ENCODE data around the gene XPNPEP2.

The XPNPEP2 gene

DNA sequence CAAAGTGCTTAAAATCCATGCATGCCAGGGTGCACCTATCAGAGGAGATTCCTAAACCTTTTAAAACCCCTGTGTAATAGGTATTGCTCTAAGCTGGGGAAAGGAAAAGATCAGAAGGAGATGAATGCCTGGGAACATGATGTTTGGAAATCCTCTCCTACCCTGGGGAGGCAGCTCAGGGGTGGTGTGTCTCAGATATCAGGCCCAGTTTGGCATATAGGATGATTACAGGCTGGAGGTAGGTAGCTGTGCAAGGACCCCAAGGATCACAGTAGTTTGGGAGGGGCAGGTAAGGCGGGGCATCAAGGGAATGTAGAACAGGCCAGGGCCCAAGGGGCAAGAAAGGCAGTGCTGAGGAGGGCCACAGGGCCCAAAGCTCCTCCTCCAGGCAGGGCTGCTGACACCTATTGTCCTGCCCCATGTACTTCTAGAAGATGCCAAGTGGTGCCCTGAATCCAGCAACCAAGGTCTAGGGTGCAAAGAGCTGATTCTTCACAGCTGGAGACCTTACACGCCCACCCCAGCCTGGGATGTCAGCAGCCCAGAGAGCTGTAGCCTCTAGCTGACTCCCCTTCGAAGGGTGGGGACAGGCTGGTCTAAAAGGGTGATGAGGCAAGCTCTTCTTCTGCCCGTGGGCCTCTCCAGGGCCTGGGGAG is 58.6 kb downstream of the XPNPEP2 start:
- DNase-seq (ENCODE audit: insufficient read length, low spot score) (no peak), FAIRE-seq (peak; percentile 80)
- TF ChIP-seq TAF1 (IDR thresholded peaks at IDR 0.05; ENCODE audit: low read depth, low read length), result no peak
- TF ChIP-seq POLR2AphosphoS5 (IDR thresholded peaks at IDR 0.05; ENCODE audit: low read depth, low read length), result peak; percentile 82; the same call in 1 of the 2 replicates

DNA sequence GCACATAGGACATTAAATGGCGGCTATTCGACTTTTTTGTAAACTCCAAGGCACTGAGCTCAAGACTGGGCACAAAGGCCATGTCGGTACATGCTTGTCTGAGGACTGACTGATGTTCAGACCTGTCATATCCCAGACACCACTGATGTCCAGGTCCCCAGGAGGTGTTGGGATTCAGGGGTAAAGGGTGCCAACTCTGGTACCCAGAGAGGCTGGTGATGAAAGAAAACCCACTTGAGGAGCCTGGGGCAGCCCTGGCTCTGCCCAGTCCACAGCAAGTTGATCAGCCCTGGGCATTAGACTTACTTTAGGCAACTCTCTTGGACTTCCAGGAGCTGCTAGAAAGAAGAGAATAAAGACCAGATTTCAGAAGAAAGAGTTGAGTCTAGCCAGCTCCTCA is 59.7 kb downstream of the XPNPEP2 start:
- FAIRE-seq, result no peak
- TF ChIP-seq PAX5 (IDR thresholded peaks at IDR 0.05; ENCODE audit: insufficient read depth, low read length, severe bottlenecking), result no peak
- no peak; the same call in 1 of the 2 replicates for TF ChIP-seq POLR2A (IDR thresholded peaks at IDR 0.05; ENCODE audit: low read depth, low read length)
- TF ChIP-seq TAF1 (IDR thresholded peaks at IDR 0.05; ENCODE audit: low read depth, low read length), result no peak
- TF ChIP-seq POU2F2 (IDR thresholded peaks at IDR 0.05; ENCODE audit: low read depth, low read length), result no peak
- no peak for TF ChIP-seq POLR2AphosphoS5 (IDR thresholded peaks at IDR 0.05; ENCODE audit: low read depth, low read length)
- TF ChIP-seq SPI1 (IDR thresholded peaks at IDR 0.05; ENCODE audit: low read depth, low read length), result no peak
- no peak for DNase-seq (ENCODE audit: insufficient read length, low spot score)

DNA sequence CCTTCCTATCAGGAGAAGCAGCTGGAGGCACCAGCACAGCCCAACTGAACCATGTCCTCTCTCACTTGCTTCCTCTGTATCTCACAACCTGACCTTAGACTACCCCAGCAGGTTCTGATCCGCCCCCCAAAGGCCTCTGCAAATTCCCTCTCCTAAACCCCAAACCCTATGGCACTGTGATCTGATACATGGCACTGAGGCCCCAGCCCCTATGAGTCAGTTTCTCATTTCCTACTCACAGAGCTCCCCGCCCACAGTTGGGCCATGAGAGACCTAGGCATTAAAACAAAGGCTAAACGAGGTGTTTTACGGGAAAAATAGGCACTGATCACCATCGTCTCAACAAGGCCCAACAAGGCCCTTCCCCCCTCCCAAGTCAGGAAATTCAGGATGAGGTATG is 60.1 kb downstream of the XPNPEP2 start:
- TF ChIP-seq SPI1 (IDR thresholded peaks at IDR 0.05; ENCODE audit: low read depth, low read length), result no peak
- TF ChIP-seq POLR2A (IDR thresholded peaks at IDR 0.05; ENCODE audit: low read depth, low read length), result no peak; the same call in 1 of the 2 replicates
- TF ChIP-seq POU2F2 (IDR thresholded peaks at IDR 0.05; ENCODE audit: low read depth, low read length), result no peak
- FAIRE-seq, result no peak
- DNase-seq (ENCODE audit: insufficient read length, low spot score), result no peak

DNA sequence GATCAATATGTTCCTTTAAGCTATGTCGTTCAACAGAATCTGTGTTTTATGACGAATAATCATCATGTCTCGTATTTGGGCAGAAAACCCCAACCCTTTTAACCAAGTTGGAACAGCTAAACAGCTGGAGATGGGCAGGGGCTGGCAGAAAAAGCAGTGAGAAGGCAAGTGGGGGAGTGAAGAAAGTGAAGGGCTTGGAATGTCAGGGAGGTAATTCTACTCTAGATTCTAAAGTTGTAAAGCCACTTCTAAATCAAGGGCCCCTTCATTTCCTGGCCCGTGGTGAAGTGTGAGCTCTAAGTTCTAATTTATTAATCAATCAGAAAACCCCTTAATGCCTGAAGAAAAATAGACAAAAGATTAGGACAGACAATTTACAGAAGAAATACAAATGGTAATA is 61.4 kb downstream of the XPNPEP2 start:
- TF ChIP-seq PAX5 (IDR thresholded peaks at IDR 0.05; ENCODE audit: insufficient read depth, low read length, severe bottlenecking) (no peak), TAF1 (IDR thresholded peaks at IDR 0.05; ENCODE audit: low read depth, low read length) (no peak), POLR2AphosphoS5 (IDR thresholded peaks at IDR 0.05; ENCODE audit: low read depth, low read length) (no peak), POLR2A (IDR thresholded peaks at IDR 0.05; ENCODE audit: low read depth, low read length) (no peak), POU2F2 (IDR thresholded peaks at IDR 0.05; ENCODE audit: low read depth, low read length) (no peak)
- no peak for FAIRE-seq
- no peak for DNase-seq (ENCODE audit: insufficient read length, low spot score)

DNA sequence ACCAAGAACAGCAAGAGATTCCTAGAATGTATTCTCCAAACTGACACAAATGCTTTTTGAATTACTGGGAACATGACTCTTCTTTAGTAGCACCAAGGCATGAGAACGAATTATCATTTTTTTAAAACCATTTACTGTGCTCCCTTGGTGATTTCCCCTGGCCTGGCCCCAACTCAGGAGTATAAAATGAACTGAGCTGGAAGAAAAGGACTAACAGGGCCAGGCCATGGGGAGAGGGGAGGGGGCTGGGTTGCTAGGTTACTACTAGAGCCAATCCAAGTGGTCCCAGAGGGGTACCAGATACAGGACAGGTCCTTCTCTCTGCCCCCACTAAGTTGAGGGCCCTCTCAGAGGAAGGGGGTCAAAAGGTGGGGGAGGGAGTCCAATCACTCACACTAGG is 64.1 kb downstream of the XPNPEP2 start:
- DNase-seq (ENCODE audit: insufficient read length, low spot score) (no peak), FAIRE-seq (no peak)
- TF ChIP-seq POLR2A (IDR thresholded peaks at IDR 0.05; ENCODE audit: low read depth, low read length) (no peak), SPI1 (IDR thresholded peaks at IDR 0.05; ENCODE audit: low read depth, low read length) (no peak), POU2F2 (IDR thresholded peaks at IDR 0.05; ENCODE audit: low read depth, low read length) (no peak), POLR2AphosphoS5 (IDR thresholded peaks at IDR 0.05; ENCODE audit: low read depth, low read length) (no peak), TAF1 (IDR thresholded peaks at IDR 0.05; ENCODE audit: low read depth, low read length) (no peak)

DNA sequence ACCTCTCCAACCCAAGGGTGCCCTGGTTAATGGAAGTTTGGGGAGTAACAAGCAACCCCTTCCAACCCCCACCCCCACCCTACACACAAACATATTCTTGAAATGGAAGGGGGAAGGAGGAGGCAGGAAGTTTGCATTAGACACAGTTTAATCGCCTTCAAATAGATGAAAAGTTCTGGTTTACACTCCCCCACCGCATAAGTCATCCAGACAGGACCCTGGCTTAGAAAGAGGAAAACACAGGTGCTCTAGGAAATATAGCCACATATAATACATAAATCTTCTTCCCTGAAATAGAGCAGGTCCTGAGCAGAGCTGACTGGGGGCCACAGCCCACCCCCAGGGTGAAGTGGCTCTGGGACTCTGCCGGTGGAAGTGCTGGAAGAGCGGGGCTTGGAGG is 66.0 kb downstream of the XPNPEP2 start:
- no peak for DNase-seq (ENCODE audit: insufficient read length, low spot score)
- TF ChIP-seq TAF1 (IDR thresholded peaks at IDR 0.05; ENCODE audit: low read depth, low read length), result no peak
- no peak for TF ChIP-seq SPI1 (IDR thresholded peaks at IDR 0.05; ENCODE audit: low read depth, low read length)
- TF ChIP-seq POU2F2 (IDR thresholded peaks at IDR 0.05; ENCODE audit: low read depth, low read length), result no peak
- TF ChIP-seq POLR2A (IDR thresholded peaks at IDR 0.05; ENCODE audit: low read depth, low read length), result no peak
- no peak for TF ChIP-seq POLR2AphosphoS5 (IDR thresholded peaks at IDR 0.05; ENCODE audit: low read depth, low read length)
- no peak for TF ChIP-seq PAX5 (IDR thresholded peaks at IDR 0.05; ENCODE audit: insufficient read depth, low read length, severe bottlenecking)
- FAIRE-seq, result no peak

DNA sequence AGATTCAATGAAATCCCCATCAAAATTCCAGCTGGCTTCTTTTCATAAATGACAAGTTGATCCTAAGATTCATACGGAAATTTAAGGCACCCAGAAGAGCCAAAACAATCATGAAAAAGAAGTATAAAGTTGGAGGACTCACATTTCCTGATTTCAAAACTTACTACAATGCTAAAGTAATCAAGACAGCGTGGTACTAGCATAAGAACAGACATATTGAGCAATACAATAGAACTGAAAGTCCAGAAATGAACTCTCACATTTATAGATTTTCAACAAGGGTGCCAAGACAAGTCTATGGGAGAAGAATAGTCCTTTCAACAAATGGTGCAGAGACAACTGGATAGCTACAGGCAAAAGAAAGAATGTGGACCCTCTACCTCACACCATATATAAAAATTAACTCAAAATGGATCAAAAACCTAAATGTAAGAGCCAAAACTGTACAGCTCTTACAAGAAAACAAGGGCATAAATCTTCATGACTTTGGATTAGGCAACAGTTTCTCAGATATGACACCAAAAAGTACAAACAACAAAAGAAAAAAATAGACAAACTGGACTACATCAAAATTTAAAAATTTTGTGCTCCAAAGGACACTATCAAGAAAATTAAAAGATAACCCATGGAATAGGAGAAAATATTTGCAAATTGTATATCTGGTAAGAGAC is 69.5 kb downstream of the XPNPEP2 start:
- FAIRE-seq, result no peak
- no peak for DNase-seq (ENCODE audit: insufficient read length, low spot score)
- TF ChIP-seq SPI1 (IDR thresholded peaks at IDR 0.05; ENCODE audit: low read depth, low read length) (no peak), PAX5 (IDR thresholded peaks at IDR 0.05; ENCODE audit: insufficient read depth, low read length, severe bottlenecking) (no peak), POLR2A (IDR thresholded peaks at IDR 0.05; ENCODE audit: low read depth, low read length) (no peak), TAF1 (IDR thresholded peaks at IDR 0.05; ENCODE audit: low read depth, low read length) (no peak), POU2F2 (IDR thresholded peaks at IDR 0.05; ENCODE audit: low read depth, low read length) (no peak), POLR2AphosphoS5 (IDR thresholded peaks at IDR 0.05; ENCODE audit: low read depth, low read length) (no peak)

DNA sequence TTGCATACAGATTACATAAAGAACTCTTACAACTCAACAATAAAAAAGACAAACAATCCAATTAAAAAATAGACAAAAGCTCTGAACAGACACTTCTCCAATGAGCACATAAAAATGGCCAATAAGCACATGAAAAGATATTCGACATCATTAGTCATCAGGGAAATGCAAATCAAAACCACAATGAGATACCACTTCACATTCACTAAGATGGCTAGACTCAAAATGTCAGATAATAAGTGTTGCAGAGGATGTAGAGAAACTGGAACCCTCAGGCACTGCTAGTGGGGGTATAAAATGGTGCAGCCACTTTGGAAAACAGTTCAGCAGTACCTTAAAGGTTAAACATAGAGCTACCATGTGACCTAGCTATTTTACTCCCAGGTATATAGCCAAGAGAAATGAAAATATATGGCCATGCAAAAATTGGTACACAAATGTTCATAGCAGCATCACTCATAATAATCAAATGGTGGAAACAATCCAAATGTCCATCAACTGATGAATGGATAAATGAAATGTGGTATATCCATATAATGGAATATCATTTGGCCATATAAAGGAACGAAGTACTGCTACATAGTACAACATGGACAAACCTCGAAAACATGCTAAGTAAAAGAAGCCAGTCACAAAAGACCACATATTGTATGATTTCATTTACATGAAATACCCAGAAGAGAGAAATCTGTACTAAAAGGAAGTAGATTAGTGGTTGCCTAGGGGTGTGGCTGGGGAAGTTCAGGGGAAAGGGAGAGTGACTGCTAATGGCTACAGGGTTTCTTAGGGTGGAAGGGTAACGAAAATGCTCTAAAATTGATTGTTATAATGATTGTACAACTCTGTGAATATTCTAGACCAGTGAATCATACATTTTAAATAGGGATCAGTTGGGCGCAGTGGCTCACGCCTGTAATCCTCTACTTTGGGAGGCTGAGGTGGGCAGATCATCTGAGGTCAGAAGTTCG is 70.3 kb downstream of the XPNPEP2 start:
- FAIRE-seq (peak; percentile 62), DNase-seq (ENCODE audit: insufficient read length, low spot score) (no peak)
- no peak for TF ChIP-seq POLR2AphosphoS5 (IDR thresholded peaks at IDR 0.05; ENCODE audit: low read depth, low read length)

DNA sequence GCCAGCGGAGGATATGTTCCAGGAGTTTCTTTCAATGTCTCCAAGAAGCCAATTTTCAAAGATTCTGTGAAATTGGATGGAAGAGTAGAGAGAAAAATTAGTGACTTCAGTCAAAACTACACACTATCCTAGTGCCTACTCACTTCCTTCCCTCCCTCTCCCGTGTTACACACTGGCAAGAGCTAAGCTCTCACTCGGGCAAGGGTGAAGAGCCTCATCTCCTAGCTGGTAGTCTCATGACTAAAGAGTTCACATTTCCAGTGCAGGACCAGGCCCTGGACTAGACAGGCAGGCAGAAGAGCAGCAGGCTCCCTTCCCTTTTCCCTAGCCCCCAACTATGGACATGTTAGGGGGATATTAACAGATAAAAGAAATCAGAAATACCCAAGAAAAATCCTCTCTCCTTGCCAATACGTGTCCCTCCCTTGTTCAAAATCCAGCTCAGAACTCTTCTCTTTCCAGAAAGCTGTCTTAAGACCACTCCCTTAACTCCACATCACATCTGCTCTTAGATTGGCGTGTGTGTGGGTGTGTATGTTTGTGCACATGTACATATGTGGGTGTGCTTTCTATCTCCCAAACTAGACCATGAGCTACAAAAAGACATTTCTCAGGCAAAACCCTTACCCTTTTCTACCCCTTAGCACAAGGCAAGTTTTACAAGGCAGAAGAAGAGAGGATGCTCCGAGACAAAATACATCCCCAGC is 75.0 kb downstream of the XPNPEP2 start:
- TF ChIP-seq SPI1 (IDR thresholded peaks at IDR 0.05; ENCODE audit: low read depth, low read length) (no peak), POLR2AphosphoS5 (IDR thresholded peaks at IDR 0.05; ENCODE audit: low read depth, low read length) (no peak), POU2F2 (IDR thresholded peaks at IDR 0.05; ENCODE audit: low read depth, low read length) (no peak)
- no peak for FAIRE-seq
- DNase-seq (ENCODE audit: insufficient read length, low spot score), result no peak
